Stomach (tissue), 4 donors: ENCODE measurements around the gene ICAM3.

Experiments
- CTCF ChIP-seq, 7 experiments: fragments of 450-650 bp in 4 of 7; fragments of 200-600 bp in 3 of 7; sonication (generic) in 3 of 7; IDR thresholded peaks; one replicate each; pipeline ENCODE4 v1.5.1; 2016 to 2019; ENCODE audit warnings: antibody characterized with exemption in 7 of 7, control low read depth in 2 of 7, mild to moderate bottlenecking in 1 of 7
- EP300 ChIP-seq: sonication (generic); formaldehyde crosslinking; IDR thresholded peaks from one replicate; pipeline ENCODE4 v1.6.1; 2017; ENCODE audit warnings: antibody characterized with exemption
- POLR2AphosphoS5 ChIP-seq, 3 donors: sonication (generic); formaldehyde crosslinking; IDR thresholded peaks; one replicate each; pipeline ENCODE4 v1.6.1; 2016; ENCODE audit warnings: antibody characterized with exemption in 3 of 3

DNA sequence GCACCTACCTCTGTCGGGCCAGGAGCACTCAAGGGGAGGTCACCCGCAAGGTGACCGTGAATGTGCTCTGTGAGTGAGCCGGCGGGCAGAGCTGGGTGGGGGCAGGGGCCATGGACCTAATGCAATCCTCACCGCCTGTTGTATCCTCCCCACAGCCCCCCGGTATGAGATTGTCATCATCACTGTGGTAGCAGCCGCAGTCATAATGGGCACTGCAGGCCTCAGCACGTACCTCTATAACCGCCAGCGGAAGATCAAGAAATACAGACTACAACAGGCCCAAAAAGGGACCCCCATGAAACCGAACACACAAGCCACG lies 54.5 kb downstream of the ICAM3 start:
- TF ChIP-seq CTCF (IDR thresholded peaks at IDR 0.05): no peak
- TF ChIP-seq EP300: no peak
- TF ChIP-seq POLR2AphosphoS5 (IDR thresholded peaks at IDR 0.05): no peak
